WTC11 (cell line): Measurements from ENCODE around the gene PDIA6. TPM values are rescaled to one million over a fixed set of nuclear protein-coding genes. Genes with fewer than 3 reads are reported as not detected.
"Not testable (repeated sequence)": the region's sequence is repeated elsewhere in the genome, so short reads cannot be mapped to it uniquely, and the experiment has no call there.

ENCODE experiments used
- ATAC-seq: fragments of 200-7000 bp; cut with Tn5 transposase; 2 replicates; pipeline ENCODE4 v1.10.0; 2021; ENCODE audit warnings: mild to moderate bottlenecking, moderate library complexity
- CTCF ChIA-PET: fragments of 300-600 bp; sonication (Branson Sonifier 250); formaldehyde crosslinking; loops from one replicate; lab custom pipeline; 2021; ENCODE audit warnings: antibody characterized with exemption; lab: Charles Lee
- POLR2A ChIA-PET: fragments of 350-600 bp; sonication (Branson Sonifier 250); formaldehyde crosslinking; loops from one replicate; lab custom pipeline; 2021; ENCODE audit warnings: antibody characterized with exemption; lab: Charles Lee
- DNase-seq: peaks from one replicate; pipeline ENCODE4 v3.0.0; 2021; ENCODE audit warnings: low spot score
- H3K27ac Mint-ChIP-seq: 2 replicates; pipeline ENCODE4 v1.8.0; 2021; ENCODE audit warnings: mixed read lengths
- H3K27me3 Mint-ChIP-seq: 2 replicates; pipeline ENCODE4 v1.8.0; 2021; ENCODE audit warnings: low read depth, mild to moderate bottlenecking, moderate library complexity, mixed read lengths
- H3K36me3 Mint-ChIP-seq: 2 replicates; pipeline ENCODE4 v1.8.0; 2021; ENCODE audit warnings: mixed read lengths
- H3K4me1 Mint-ChIP-seq: 2 replicates; pipeline ENCODE4 v1.8.0; 2022; ENCODE audit warnings: mixed read lengths
- H3K4me3 Mint-ChIP-seq: 2 replicates; pipeline ENCODE4 v1.8.0; 2021; ENCODE audit warnings: mild to moderate bottlenecking, moderate library complexity, mixed read lengths
- H3K9me3 Mint-ChIP-seq: 2 replicates; pipeline ENCODE4 v1.8.0; 2021; ENCODE audit warnings: mixed read lengths
- GRHL2 ChIP-seq: fragments of 250-450 bp; sonication (Bioruptor Pico); IDR thresholded peaks from 2 replicates; pipeline ENCODE4 v1.8.0; 2022; ENCODE audit warnings: mild to moderate bottlenecking, moderate library complexity; ENCODE audit not compliant: insufficient replicate concordance, severe bottlenecking
- PRDM15 ChIP-seq: sonication (generic); formaldehyde crosslinking; IDR thresholded peaks from 2 replicates; pipeline ENCODE4 v1.8.0; 2022; ENCODE audit warnings: missing genetic modification reagents
- RELA ChIP-seq: sonication (generic); formaldehyde crosslinking; IDR thresholded peaks from 2 replicates; pipeline ENCODE4 v1.8.1; 2022; ENCODE audit warnings: missing genetic modification reagents, mild to moderate bottlenecking, borderline replicate concordance
- SMAD4 ChIP-seq: sonication (generic); formaldehyde crosslinking; IDR thresholded peaks from 2 replicates; pipeline ENCODE4 v1.8.0; 2022; ENCODE audit warnings: mild to moderate bottlenecking, missing genetic modification reagents
- TEAD1 ChIP-seq: sonication (generic); formaldehyde crosslinking; IDR thresholded peaks from 2 replicates; pipeline ENCODE4 v1.8.0; 2022; ENCODE audit warnings: mild to moderate bottlenecking, missing genetic modification reagents
- TEAD4 ChIP-seq: sonication (generic); formaldehyde crosslinking; IDR thresholded peaks from 2 replicates; pipeline ENCODE4 v1.8.0; 2022; ENCODE audit warnings: mild to moderate bottlenecking, missing genetic modification reagents
- USF1 ChIP-seq: sonication (generic); formaldehyde crosslinking; IDR thresholded peaks from 2 replicates; pipeline ENCODE4 v1.8.0; 2022; ENCODE audit warnings: mild to moderate bottlenecking, missing genetic modification reagents
- ZBTB43 ChIP-seq: sonication (generic); formaldehyde crosslinking; IDR thresholded peaks from 2 replicates; pipeline ENCODE4 v1.8.1; 2023; ENCODE audit warnings: mild to moderate bottlenecking, missing genetic modification reagents
- ZNF232 ChIP-seq: sonication (generic); formaldehyde crosslinking; IDR thresholded peaks from 2 replicates; pipeline ENCODE4 v1.8.0; 2022; ENCODE audit warnings: mild to moderate bottlenecking, missing genetic modification reagents
- total RNA-seq: library from RNA; stranded (reverse); gene quantifications from 3 replicates; pipeline ENCODE4 v1.2.3, GENCODE V29; 2021
- TF ChIP-seq, protein P1 (sequence below): fragments of 200-600 bp; IDR thresholded peaks from 2 replicates; pipeline ENCODE4 v1.8.0; 2022; ENCODE audit warnings: antibody characterized with exemption
- TF ChIP-seq, protein P2 (sequence below): sonication (generic); formaldehyde crosslinking; IDR thresholded peaks from 2 replicates; pipeline ENCODE4 v1.8.1; 2022; ENCODE audit warnings: missing genetic modification reagents, borderline replicate concordance
- TF ChIP-seq, protein P3 (sequence below): sonication (generic); formaldehyde crosslinking; conservative IDR thresholded peaks from 2 replicates; pipeline ENCODE4 v1.8.1; 2023; ENCODE audit warnings: mild to moderate bottlenecking, low read depth, missing genetic modification reagents, moderate library complexity

Gene PDIA6
- total RNA-seq, 1 experiment from 2014 or later = 331 TPM

DNA sequence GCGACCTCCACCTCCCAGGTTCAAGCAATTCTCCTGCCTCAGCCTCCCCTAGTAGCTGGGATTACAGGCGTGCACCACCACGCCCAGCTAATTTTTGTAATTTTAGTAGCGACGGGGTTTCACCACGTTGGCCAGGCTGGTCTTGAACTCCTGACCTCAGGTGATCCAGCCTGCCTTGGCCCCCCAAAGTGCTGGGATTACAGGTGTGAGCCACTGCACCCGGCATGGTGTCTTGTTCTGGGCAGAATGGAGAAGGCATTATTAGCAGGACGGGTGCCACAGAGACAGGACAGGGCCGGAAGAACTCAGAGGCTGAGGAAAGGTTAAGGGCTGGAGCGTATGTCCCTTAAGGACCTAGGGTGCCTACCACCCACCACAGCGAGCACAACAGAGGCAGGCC is 31.8 kb downstream of the PDIA6 start:
- ATAC-seq, CTCF ChIA-PET, H3K9me3 Mint-ChIP-seq, H3K27me3 Mint-ChIP-seq, DNase-seq, H3K27ac Mint-ChIP-seq, H3K4me3 Mint-ChIP-seq, H3K4me1 Mint-ChIP-seq, POLR2A ChIA-PET: not testable (repeated sequence)
- TF ChIP-seq USF1 = 0 out of 2 replicates have a peak, but pooled peaks have one; percentile 0
- H3K36me3 Mint-ChIP-seq = peaks cover 53% of the 10 kb centered on the region

- no peaks in the 10 kb centered on the region for H3K4me1 Mint-ChIP-seq
- TF ChIP-seq, protein P1, sequence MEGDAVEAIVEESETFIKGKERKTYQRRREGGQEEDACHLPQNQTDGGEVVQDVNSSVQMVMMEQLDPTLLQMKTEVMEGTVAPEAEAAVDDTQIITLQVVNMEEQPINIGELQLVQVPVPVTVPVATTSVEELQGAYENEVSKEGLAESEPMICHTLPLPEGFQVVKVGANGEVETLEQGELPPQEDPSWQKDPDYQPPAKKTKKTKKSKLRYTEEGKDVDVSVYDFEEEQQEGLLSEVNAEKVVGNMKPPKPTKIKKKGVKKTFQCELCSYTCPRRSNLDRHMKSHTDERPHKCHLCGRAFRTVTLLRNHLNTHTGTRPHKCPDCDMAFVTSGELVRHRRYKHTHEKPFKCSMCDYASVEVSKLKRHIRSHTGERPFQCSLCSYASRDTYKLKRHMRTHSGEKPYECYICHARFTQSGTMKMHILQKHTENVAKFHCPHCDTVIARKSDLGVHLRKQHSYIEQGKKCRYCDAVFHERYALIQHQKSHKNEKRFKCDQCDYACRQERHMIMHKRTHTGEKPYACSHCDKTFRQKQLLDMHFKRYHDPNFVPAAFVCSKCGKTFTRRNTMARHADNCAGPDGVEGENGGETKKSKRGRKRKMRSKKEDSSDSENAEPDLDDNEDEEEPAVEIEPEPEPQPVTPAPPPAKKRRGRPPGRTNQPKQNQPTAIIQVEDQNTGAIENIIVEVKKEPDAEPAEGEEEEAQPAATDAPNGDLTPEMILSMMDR = no peak
- 0 out of 2 replicates have a peak, but pooled peaks have one; percentile 14 for TF ChIP-seq USF1
- 0 out of 2 replicates have a peak overlapping the region, but pooled peaks have one; percentile 30 for H3K27ac Mint-ChIP-seq
- DNase-seq (no peak), ATAC-seq (no peak)
- POLR2A ChIA-PET = no interaction called here
- CTCF ChIA-PET = no interaction called here
- H3K4me3 Mint-ChIP-seq = no peak overlapping the region
- H3K9me3 Mint-ChIP-seq = no peaks in the 10 kb centered on the region
- H3K36me3 Mint-ChIP-seq = peaks cover 51% of the 10 kb centered on the region
- H3K27me3 Mint-ChIP-seq = no peaks in the 10 kb centered on the region
Observed at GRCh38 chr2:10780491-10780820, 32.1 kb downstream of the PDIA6 start.

GRCh38 chr2:10779776-10780490 is 32.7 kb downstream of the PDIA6 start:
- no peaks in the 10 kb centered on the region for H3K9me3 Mint-ChIP-seq
- no peak overlapping the region for H3K4me3 Mint-ChIP-seq
- DNase-seq = no peak
- H3K36me3 Mint-ChIP-seq = peaks cover 46% of the 10 kb centered on the region
- peak; percentile 36; the same call in 1 of the 2 replicates for TF ChIP-seq PRDM15 (CRISPR knock-in tag)
- no peak for TF ChIP-seq TEAD1 (CRISPR knock-in tag)
- CTCF ChIA-PET = interaction anchor here (0.6 kb wide), 1 partner anchor 68 kb away, joined by 3 read pairs; no protein-coding TSS in a partner anchor
- 0 out of 2 replicates have a peak, but pooled peaks cover 3% of the 10 kb centered on the region for H3K4me1 Mint-ChIP-seq
- H3K27ac Mint-ChIP-seq = 0 out of 2 replicates have a peak overlapping the region, but pooled peaks have one; percentile 30
- POLR2A ChIA-PET = no interaction called here
- no peak for ATAC-seq
- no peaks in the 10 kb centered on the region for H3K27me3 Mint-ChIP-seq

DNA sequence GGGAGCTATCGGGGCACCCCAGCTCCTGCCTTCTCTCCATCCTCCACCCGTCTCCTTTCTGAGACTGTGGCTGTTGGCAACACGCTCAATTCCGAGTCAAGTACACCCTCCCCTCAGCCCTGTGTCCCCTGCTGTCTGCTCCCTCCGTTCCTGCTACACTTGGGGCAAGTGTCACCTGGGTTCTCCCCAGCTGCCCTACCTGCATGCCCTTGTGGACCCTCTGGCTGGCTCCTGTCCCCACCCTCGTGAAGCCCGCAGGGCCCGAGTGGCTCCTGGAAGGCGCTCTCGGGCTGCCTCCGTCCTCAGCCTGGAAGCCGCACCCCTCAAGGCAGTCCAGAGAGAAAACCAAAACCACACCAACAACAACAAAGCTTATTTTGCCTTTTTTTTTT is 33.9 kb downstream of the PDIA6 start:
- no peak for ATAC-seq
- Mint-ChIP-seq H3K36me3 (peaks cover 34% of the 10 kb centered on the region), H3K4me3 (no peak overlapping the region), H3K9me3 (no peaks in the 10 kb centered on the region), H3K27ac (no peak overlapping the region), H3K27me3 (no peaks in the 10 kb centered on the region), H3K4me1 (peaks cover 5% of the 10 kb centered on the region; the same call in 1 of the 2 replicates)
- ChIA-PET POLR2A (no interaction called here), CTCF (interaction anchor here (1.0 to 1.3 kb wide), 2 partner anchors 57 to 70 kb away, joined by 3 to 4 read pairs; partner anchors contain the start of gene ATP6V1C2)
- DNase-seq = no peak
- TF ChIP-seq TEAD4 (no peak), RELA (CRISPR knock-in tag) (no peak), ZNF232 (CRISPR knock-in tag) (no peak), ZBTB43 (CRISPR knock-in tag) (no peak), GRHL2 (CRISPR knock-in tag) (no peak), SMAD4 (CRISPR knock-in tag) (no peak)
- TF ChIP-seq, protein P2, sequence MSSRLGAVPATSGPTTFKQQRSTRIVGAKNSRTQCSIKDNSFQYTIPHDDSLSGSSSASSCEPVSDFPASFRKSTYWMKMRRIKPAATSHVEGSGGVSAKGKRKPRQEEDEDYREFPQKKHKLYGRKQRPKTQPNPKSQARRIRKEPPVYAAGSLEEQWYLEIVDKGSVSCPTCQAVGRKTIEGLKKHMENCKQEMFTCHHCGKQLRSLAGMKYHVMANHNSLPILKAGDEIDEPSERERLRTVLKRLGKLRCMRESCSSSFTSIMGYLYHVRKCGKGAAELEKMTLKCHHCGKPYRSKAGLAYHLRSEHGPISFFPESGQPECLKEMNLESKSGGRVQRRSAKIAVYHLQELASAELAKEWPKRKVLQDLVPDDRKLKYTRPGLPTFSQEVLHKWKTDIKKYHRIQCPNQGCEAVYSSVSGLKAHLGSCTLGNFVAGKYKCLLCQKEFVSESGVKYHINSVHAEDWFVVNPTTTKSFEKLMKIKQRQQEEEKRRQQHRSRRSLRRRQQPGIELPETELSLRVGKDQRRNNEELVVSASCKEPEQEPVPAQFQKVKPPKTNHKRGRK (CRISPR knock-in tag) = no peak
- TF ChIP-seq, protein P3, sequence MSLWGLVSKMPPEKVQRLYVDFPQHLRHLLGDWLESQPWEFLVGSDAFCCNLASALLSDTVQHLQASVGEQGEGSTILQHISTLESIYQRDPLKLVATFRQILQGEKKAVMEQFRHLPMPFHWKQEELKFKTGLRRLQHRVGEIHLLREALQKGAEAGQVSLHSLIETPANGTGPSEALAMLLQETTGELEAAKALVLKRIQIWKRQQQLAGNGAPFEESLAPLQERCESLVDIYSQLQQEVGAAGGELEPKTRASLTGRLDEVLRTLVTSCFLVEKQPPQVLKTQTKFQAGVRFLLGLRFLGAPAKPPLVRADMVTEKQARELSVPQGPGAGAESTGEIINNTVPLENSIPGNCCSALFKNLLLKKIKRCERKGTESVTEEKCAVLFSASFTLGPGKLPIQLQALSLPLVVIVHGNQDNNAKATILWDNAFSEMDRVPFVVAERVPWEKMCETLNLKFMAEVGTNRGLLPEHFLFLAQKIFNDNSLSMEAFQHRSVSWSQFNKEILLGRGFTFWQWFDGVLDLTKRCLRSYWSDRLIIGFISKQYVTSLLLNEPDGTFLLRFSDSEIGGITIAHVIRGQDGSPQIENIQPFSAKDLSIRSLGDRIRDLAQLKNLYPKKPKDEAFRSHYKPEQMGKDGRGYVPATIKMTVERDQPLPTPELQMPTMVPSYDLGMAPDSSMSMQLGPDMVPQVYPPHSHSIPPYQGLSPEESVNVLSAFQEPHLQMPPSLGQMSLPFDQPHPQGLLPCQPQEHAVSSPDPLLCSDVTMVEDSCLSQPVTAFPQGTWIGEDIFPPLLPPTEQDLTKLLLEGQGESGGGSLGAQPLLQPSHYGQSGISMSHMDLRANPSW = no peak
